IMR-90 (cell line): ENCODE measurements around the gene IFNLR1. TPM values are rescaled to one million over a fixed set of nuclear protein-coding genes. Genes with fewer than 3 reads are reported as not detected.
A peak's percentile ranks its signal among the peaks of the same experiment; 100 is the strongest.

ENCODE experiments used
- ATAC-seq: fragments of 200-7000 bp; cut with Tn5 transposase; 2 replicates; pipeline ENCODE4 v1.9.1; 2020; ENCODE audit warnings: low read depth, mild to moderate bottlenecking, moderate library complexity
- BruUV-seq: library from RNA; stranded (reverse); fragments of 400-500 nt; replicated peaks from 2 replicates; lab custom pipeline; 2021; lab: Mats Ljungman, UMichigan
- CTCF ChIA-PET: fragments of 300-600 bp; formaldehyde crosslinking; extraction: SDS; loops from one replicate; lab custom pipeline; 2021; ENCODE audit warnings: antibody characterized with exemption; lab: Yijun Ruan, JAX
- POLR2A ChIA-PET: fragments of 300-600 bp; sonication (Branson Sonifier 250); formaldehyde crosslinking; loops from one replicate; lab custom pipeline; 2022; ENCODE audit warnings: antibody characterized with exemption; ENCODE audit not compliant: unreplicated experiment; lab: Charles Lee
- DNase-seq: peaks from one replicate; pipeline ENCODE4 v3.0.0; 2013
- H2AFZ ChIP-seq: replicated peaks from 2 replicates; pipeline ENCODE3; 2013; ENCODE audit warnings: low read length, mild to moderate bottlenecking; ENCODE audit not compliant: poor library complexity
- H2AK5ac ChIP-seq: 2 replicates; pipeline ENCODE4 v1.6.1; 2013; ENCODE audit warnings: low read depth, low read length, inconsistent platforms
- H2AK9ac ChIP-seq: replicated peaks from 2 replicates; pipeline ENCODE3; 2013; ENCODE audit warnings: mild to moderate bottlenecking, low read depth, low read length, moderate library complexity; ENCODE audit not compliant: poor library complexity
- H2BK120ac ChIP-seq: 2 replicates; pipeline ENCODE4 v1.6.1; 2013; ENCODE audit warnings: low read depth, low read length, inconsistent platforms
- H2BK15ac ChIP-seq: 3 replicates; pipeline ENCODE4 v1.6.1; 2013; ENCODE audit warnings: low read depth, low read length, inconsistent platforms
- H2BK20ac ChIP-seq: 2 replicates; pipeline ENCODE4 v1.6.1; 2013; ENCODE audit warnings: low read depth, mild to moderate bottlenecking, inconsistent platforms, low read length, moderate library complexity
- H2BK5ac ChIP-seq: 2 replicates; pipeline ENCODE4 v1.6.1; 2013; ENCODE audit warnings: mild to moderate bottlenecking, low read depth, low read length, inconsistent platforms; ENCODE audit not compliant: poor library complexity, severe bottlenecking
- H3K14ac ChIP-seq: replicated peaks from 2 replicates; pipeline ENCODE4 v1.6.1; 2013; ENCODE audit warnings: low read depth, low read length, inconsistent platforms
- H3K18ac ChIP-seq: 2 replicates; pipeline ENCODE4 v1.6.1; 2013; ENCODE audit warnings: low read depth, low read length, control low read depth
- H3K23ac ChIP-seq: 2 replicates; pipeline ENCODE4 v1.6.1; 2013; ENCODE audit warnings: low read depth, low read length, inconsistent platforms
- H3K27ac ChIP-seq: 2 replicates; pipeline ENCODE4 v1.5.1; 2013; ENCODE audit warnings: mild to moderate bottlenecking, control low read depth, low read length; ENCODE audit not compliant: insufficient read depth
- H3K27me3 ChIP-seq: 2 replicates; pipeline ENCODE4 v1.6.1; 2013; ENCODE audit warnings: low read length; ENCODE audit not compliant: control insufficient read depth, insufficient read depth
- H3K36me3 ChIP-seq: 2 replicates; pipeline ENCODE4 v1.6.1; 2013; ENCODE audit warnings: low read length, mixed read lengths; ENCODE audit not compliant: control insufficient read depth, insufficient read depth
- H3K4ac ChIP-seq: 2 replicates; pipeline ENCODE4 v1.6.1; 2013; ENCODE audit warnings: low read depth, low read length, inconsistent platforms
- H3K4me1 ChIP-seq: 2 replicates; pipeline ENCODE4 v1.6.1; 2013; ENCODE audit warnings: low read length, mixed read lengths; ENCODE audit not compliant: control insufficient read depth, insufficient read depth
- H3K4me2 ChIP-seq: 2 replicates; pipeline ENCODE4 v1.6.1; 2013; ENCODE audit warnings: low read depth, mild to moderate bottlenecking, control low read depth, low read length, moderate library complexity
- H3K4me3 ChIP-seq: 2 replicates; pipeline ENCODE4 v1.5.1; 2013; ENCODE audit warnings: low read depth, mild to moderate bottlenecking, control low read depth, low read length, moderate library complexity; ENCODE audit not compliant: insufficient read depth
- H3K56ac ChIP-seq: 2 replicates; pipeline ENCODE4 v1.6.1; 2013; ENCODE audit warnings: low read length, inconsistent platforms; ENCODE audit not compliant: insufficient read depth; ENCODE audit errors: extremely low read depth
- H3K79me1 ChIP-seq, 2 experiments: 2 replicates each; pipeline ENCODE4 v1.6.1; 2013; ENCODE audit warnings: low read length in 2 of 2, inconsistent platforms in 1 of 2, low read depth in 1 of 2
- H3K9ac ChIP-seq: 2 replicates; pipeline ENCODE4 v1.6.1; 2013; ENCODE audit warnings: low read depth, low read length, control low read depth
- H3K9me1 ChIP-seq: 2 replicates; pipeline ENCODE4 v1.6.1; 2013; ENCODE audit warnings: low read length, inconsistent platforms; ENCODE audit not compliant: insufficient read depth
- H3K9me3 ChIP-seq: 2 replicates; pipeline ENCODE4 v1.6.1; 2013; ENCODE audit warnings: low read length; ENCODE audit not compliant: control insufficient read depth, insufficient read depth
- H4K20me1 ChIP-seq: 2 replicates; pipeline ENCODE4 v1.6.1; 2013; ENCODE audit warnings: low read length, inconsistent platforms; ENCODE audit not compliant: insufficient read depth
- H4K5ac ChIP-seq: 2 replicates; pipeline ENCODE4 v1.6.1; 2013; ENCODE audit warnings: mild to moderate bottlenecking, low read depth, low read length, control low read depth
- H4K8ac ChIP-seq, 2 experiments: 2 replicates each; pipeline ENCODE4 v1.6.1; 2013; ENCODE audit warnings: low read depth in 2 of 2, low read length in 2 of 2, control low read depth in 1 of 2, inconsistent platforms in 1 of 2
- H4K91ac ChIP-seq: 2 replicates; pipeline ENCODE4 v1.6.1; 2013; ENCODE audit warnings: low read depth, low read length, inconsistent platforms; ENCODE audit not compliant: insufficient read depth
- CTCF ChIP-seq: conservative IDR thresholded peaks from 2 replicates; pipeline ENCODE4 v1.5.1; 2012; ENCODE audit warnings: mild to moderate bottlenecking, low read depth, low read length, improper control_type of control experiment
- FOS ChIP-seq: fragments of 150-350 bp; IDR thresholded peaks from 2 replicates; pipeline ENCODE4 v1.6.1; 2016; ENCODE audit warnings: low read depth, low read length
- RCOR1 ChIP-seq: IDR thresholded peaks from 2 replicates; pipeline ENCODE4 v1.6.1; 2012; ENCODE audit warnings: mild to moderate bottlenecking, low read length, improper control_type of control experiment; ENCODE audit not compliant: insufficient replicate concordance
- WGBS, 2 experiments: methylation state at CpG; one replicate each; pipeline versions ENCODE4 v1.1.5 to v1.1.7; 2013; ENCODE audit warnings: missing lambda C conversion rate in 2 of 2; ENCODE audit not compliant: insufficient read length in 1 of 2; ENCODE audit errors: extremely low coverage in 2 of 2; 5-methylcytosine and 5-hydroxymethylcytosine counted together
- dilution Hi-C: fragments of 300-500 bp; cut with HindIII; formaldehyde crosslinking; loops from one replicate; pipeline ENCODE4 v1.14.3; 2018; ENCODE audit warnings: low sequenced_read_pairs; ENCODE audit not compliant: unreplicated experiment
- in situ Hi-C: fragments of 300-500 bp; cut with MboI; formaldehyde crosslinking; loops from 3 replicates; pipeline ENCODE4 v1.14.3; 2019; ENCODE audit warnings: low sequenced_read_pairs, inconsistent platforms, mixed read lengths
- intact Hi-C: fragments of 100-400 bp; cut with micrococcal nuclease; formaldehyde crosslinking; loops from 2 replicates; pipeline ENCODE4 v1.10.0; 2022
- polyA plus RNA-seq, 3 experiments: library from polyadenylated mRNA; depleted of rRNA; stranded (reverse); fragments of >200 nt; gene quantifications; 2 replicates each; pipeline ENCODE4 v1.2.3, GENCODE V29; 2012; ENCODE audit warnings: low replicate concordance in 1 of 3
- total RNA-seq: library from RNA; depleted of rRNA; stranded (reverse); fragments of >200 nt; gene quantifications from 2 replicates; pipeline ENCODE4 v1.2.3, GENCODE V29; 2012

Gene IFNLR1
- total and polyA plus RNA-seq, 2 of the 4 experiments (the other 2 are of a cell fraction) = not detected

- no CpG with 5 or more reads among the region's 5 CpGs for WGBS, 2 experiments
- intact Hi-C loops (loop anchor here (2.0 to 5.0 kb wide), 2 partner anchors 47 to 241 kb away; no protein-coding TSS in a partner anchor), dilution Hi-C loops (no loop called here), in situ Hi-C loops (no loop called here)
- Histone ChIP-seq H2BK120ac (no peak overlapping the region), H2AFZ (peak overlapping the region; percentile 87), H4K8ac (no peak overlapping the region), H3K27me3 (peaks cover 52% of the 10 kb centered on the region), H4K5ac (no peak overlapping the region), H3K4me1 (peaks cover 5% of the 10 kb centered on the region), H3K4ac (0 out of 2 replicates have a peak overlapping the region, but pooled peaks have one; percentile 28), H3K9me1 (peaks cover 5% of the 10 kb centered on the region; the same call in 1 of the 2 replicates), H3K4me2 (peak overlapping the region; percentile 56; the same call in 1 of the 2 replicates), H4K20me1 (no peaks in the 10 kb centered on the region), H3K27ac (no peak overlapping the region), H3K9me3 (no peaks in the 10 kb centered on the region), H3K56ac (no peak overlapping the region), H3K36me3 (no peaks in the 10 kb centered on the region), H3K9ac (no peak overlapping the region), H2AK5ac (no peak overlapping the region), H2AK9ac (no peak overlapping the region), H2BK20ac (no peak overlapping the region), H3K23ac (no peak overlapping the region), H4K91ac (no peak overlapping the region), H3K18ac (no peak overlapping the region), H2BK5ac (no peak overlapping the region), H2BK15ac (no peak overlapping the region), H3K14ac (no peak overlapping the region), H3K4me3 (no peak overlapping the region), H3K79me1 (no peaks in the 10 kb centered on the region)
- peak; percentile 69 for DNase-seq
- POLR2A ChIA-PET = no interaction called here
- CTCF ChIA-PET = interaction anchor here (0.9 to 1.6 kb wide), 9 partner anchors 9 to 314 kb away, joined by 3 to 13 read pairs (median 4); no protein-coding TSS in a partner anchor
- TF ChIP-seq RCOR1 (no peak), FOS (peak; percentile 42; the same call in 1 of the 2 replicates), CTCF (no peak)
- ATAC-seq = peak; percentile 46
- BruUV-seq = no TSS peak
Measured at GRCh38 chr1:24149866-24150233, 37.2 kb downstream of the IFNLR1 start.
